A549 treated with CORT108297 at 1 μM for 4 hours (cell line): ENCODE measurements around the gene CRYGA. TPM values are rescaled to one million over a fixed set of nuclear protein-coding genes. Genes with fewer than 3 reads are reported as not detected.

Source experiments
- total RNA-seq: library from RNA; stranded (reverse); fragments of 200-300 nt; extraction: Qiagen RNA extraction; gene quantifications from 5 replicates; pipeline ENCODE4 v1.2.3, GENCODE V29; 2022

CRYGA gene
- not detected in 5 replicates for total RNA-seq

GRCh38 chr2:208163489-208163888 lies at the start of gene CRYGA:
CRYGA (minus strand) TSS chr2:208163589; CDS start chr2:208163556, 33 bp downstream.

GRCh38 chr2:208189810-208190503 lies 26.6 kb upstream of the CRYGA start, which contains the start of gene C2orf80:
C2orf80 (minus strand) TSS chr2:208190030; CDS start chr2:208186986, 3,044 bp downstream.

GRCh38 chr2:208146006-208146405 lies 17.4 kb downstream of the CRYGA start, which contains the start of gene CRYGB:
CRYGB (minus strand) TSS chr2:208146158; CDS start chr2:208146120, 38 bp downstream.

GRCh38 chr2:208129744-208130711 lies 33.4 kb downstream of the CRYGA start, which contains the start of gene CRYGC:
CRYGC (minus strand) TSS chr2:208129828; CDS start chr2:208129792, 36 bp downstream.

GRCh38 chr2:208124013-208124715 lies 39.2 kb downstream of the CRYGA start, which contains the start of gene CRYGD:
CRYGD (minus strand) TSS chr2:208124524; CDS start chr2:208124473, 51 bp downstream.

Other genes starting within 250 kb of the CRYGA start
- 2.6 to 3.7 TPM (median 3.0 TPM) in 5 replicates for gene PLEKHM3, start 138.1 kb downstream of the CRYGA start, total RNA-seq
- gene CRYGD, start 39.1 kb downstream of the CRYGA start, total RNA-seq: not detected in 5 replicates
- not detected in 5 replicates for gene CRYGC, start 33.8 kb downstream of the CRYGA start, total RNA-seq
- not detected in 5 replicates for gene CRYGB, start 17.4 kb downstream of the CRYGA start, total RNA-seq
- not detected in 5 replicates for gene C2orf80, start 26.4 kb upstream of the CRYGA start, total RNA-seq
- 75.0 to 91.1 TPM (median 81.4 TPM) in 5 replicates for gene IDH1, start 91.5 kb upstream of the CRYGA start, total RNA-seq
- 4.7 to 8.0 TPM (median 7.0 TPM) in 5 replicates for gene PIKFYVE, start 102.7 kb upstream of the CRYGA start, total RNA-seq
- gene PTH2R, start 243.2 kb upstream of the CRYGA start, total RNA-seq: not detected in 5 replicates